NT2/D1 (cell line): ENCODE results near the gene IMP4.

Source experiments
- YY1 ChIP-seq: IDR thresholded peaks from 2 replicates; pipeline ENCODE4 v1.6.1; 2011; ENCODE audit not compliant: insufficient read length, insufficient read depth
- ZNF274 ChIP-seq: IDR thresholded peaks from 2 replicates; pipeline ENCODE4 v1.6.1; 2011; ENCODE audit warnings: mild to moderate bottlenecking, low read depth, low read length

- TF ChIP-seq YY1 = no peak
- TF ChIP-seq ZNF274 = no peak
Observed at GRCh38 chr2:130327703-130328527, 14.8 kb upstream of the IMP4 start.
